K562 treated with DMSO at 1 percent for 48 hours (cell line): ENCODE measurements around the gene SLC29A1. TPM values are rescaled to one million over a fixed set of nuclear protein-coding genes. Genes with fewer than 3 reads are reported as not detected.

Experiments
- total RNA-seq: library from RNA; unstranded; fragments of 300-600 nt; gene quantifications from 2 replicates; pipeline ENCODE4 v1.2.3, GENCODE V29; 2022; ENCODE audit warnings: low replicate concordance; ENCODE audit errors: extremely low read depth

The SLC29A1 gene
- 971 TPM in 1 of 2 replicates, not detected in the other for total RNA-seq

DNA sequence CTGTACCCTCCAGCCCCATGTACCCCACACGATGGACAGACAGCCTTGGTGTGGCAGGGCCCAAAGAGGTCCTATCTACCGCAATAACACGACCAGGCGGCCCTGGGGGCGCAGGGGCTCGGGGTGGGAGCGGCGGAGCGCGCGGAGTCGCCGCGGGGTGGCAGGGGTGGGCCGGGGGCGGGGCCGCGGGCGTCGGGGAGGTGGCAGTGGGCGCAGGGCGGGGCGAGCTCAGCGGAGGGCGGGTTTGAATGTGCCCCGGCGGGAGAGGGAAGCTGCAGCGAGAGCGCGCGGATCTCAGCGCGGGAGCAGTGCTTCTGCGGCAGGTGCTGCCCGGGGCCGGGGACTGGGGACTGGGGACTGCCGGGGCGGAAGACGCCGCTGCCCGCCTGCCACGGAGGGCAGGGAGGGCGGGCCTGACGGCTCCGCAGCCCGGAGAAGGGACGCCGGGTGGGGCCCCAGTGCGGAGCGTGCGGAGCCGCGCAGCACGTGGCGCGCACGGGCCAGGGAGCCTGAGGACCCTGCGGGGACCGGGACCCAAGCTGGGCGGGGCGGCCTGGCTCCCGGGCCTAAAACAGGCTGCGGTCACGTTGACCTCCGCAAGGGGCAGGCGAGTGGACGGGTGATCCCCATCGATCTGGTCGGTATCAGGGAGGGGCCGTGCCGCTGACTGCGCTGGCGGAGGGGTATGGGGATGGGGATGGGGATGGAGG is at the start of gene SLC29A1:
SLC29A1 (plus strand) TSS at position 277 of the 710 bp plus-strand sequence. CDS start 3,719 bp downstream, outside the sequence.

DNA sequence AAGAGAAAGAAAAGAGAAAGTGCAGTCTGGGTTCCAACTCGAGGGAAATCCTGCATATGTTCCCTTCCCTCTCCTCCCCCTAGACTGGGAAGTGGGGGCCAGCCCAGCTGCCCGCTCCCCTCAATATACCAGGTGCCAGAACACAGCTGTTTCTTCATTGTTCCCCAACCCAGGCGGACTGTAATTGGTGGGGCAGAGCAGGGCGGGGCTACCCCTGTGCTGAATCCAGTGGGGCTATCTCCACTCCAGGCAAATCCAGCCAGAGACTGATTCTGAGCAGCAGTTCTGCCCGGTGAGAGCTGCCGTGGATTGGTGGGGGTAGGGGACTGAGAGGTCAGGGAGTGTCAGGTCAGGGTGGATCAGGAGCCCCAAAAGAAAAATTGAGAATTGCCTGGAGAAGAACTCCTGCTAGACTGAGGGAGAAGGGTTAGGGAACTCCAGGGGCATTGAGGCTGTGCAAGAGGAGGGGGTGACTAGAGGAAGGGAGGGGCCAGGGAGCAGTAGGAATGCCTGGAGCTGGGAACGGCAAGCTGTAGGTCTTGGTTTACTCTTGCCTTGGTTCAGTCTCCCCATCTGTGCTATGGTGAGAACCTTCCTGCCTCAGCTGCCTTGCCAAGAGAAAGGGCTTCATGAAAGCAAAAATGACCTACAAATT is 6.6 kb upstream of the SLC29A1 start, which contains the start of gene MYMX:
MYMX (plus strand) TSS at position 250 of the 655 bp plus-strand sequence. CDS start 546 bp downstream, outside the sequence.

DNA sequence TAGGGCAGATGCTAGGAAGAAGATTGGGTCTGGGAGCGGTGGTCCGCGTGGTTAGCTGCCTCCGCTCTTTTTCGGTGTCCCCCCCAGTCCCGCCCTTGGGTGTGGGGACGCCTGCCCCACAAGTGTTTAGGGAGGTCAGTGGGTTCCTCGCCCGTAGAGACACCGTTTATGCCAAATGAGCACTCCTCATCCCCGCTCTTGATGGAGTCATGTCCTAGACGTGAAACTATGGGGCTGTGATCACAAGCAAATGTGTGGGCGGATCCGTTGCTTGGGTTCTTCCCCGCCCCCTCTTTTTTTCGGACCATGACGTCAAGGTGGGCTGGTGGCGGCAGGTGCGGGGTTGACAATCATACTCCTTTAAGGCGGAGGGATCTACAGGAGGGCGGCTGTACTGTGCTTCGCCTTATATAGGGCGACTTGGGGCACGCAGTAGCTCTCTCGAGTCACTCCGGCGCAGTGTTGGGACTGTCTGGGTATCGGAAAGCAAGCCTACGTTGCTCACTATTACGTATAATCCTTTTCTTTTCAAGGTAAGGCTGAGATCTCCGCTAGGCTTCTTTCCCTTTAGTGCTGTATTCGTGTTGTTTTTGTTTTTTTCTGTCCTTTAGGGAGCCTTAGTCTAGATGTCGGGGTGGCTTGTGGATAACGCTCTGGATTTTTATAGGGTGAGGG is 23.4 kb downstream of the SLC29A1 start, which contains the start of gene HSP90AB1:
HSP90AB1 (plus strand) TSS at position 439 of the 675 bp plus-strand sequence. CDS start 1,529 bp downstream, outside the sequence.

DNA sequence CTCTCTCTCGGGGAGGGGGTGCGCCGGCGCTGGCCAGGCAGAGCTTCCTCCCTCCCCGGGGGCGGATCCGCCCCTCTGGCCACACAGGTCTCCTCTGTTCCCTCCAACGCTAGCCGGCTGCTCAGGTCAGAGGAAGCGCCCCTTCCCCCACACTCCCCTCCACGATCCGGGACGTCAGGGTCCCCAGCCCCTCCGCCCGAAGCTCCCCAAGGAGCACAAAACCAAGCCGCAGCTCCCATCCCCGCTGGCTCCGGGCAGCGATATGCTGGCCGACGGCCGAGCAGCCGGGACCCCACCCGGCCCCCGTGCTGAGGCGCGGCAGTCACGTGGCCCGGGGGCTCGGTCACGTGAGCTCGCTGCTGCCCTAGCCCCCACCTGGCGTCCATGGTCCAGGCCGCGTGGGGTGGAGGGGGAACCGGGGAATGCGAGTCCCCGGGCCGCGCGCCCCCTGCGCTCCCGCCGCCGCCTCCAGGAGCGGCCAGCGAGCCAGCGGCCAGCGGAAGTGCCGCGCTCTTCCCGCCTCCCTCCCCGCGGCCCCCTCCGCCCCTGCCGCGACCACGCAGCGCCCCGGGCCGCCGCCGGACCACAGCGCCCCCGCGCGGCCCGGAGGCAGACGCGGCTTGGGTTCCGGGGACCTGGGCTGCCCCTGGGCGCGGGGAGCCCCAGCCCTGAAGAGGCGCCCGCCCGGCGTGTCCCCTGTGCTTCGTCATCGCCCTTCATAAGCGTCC is 33.8 kb downstream of the SLC29A1 start, which contains the start of gene SLC35B2:
SLC35B2 (minus strand) TSS at position 504 of the 728 bp plus-strand sequence; CDS start at position 386, 118 bp downstream.

DNA sequence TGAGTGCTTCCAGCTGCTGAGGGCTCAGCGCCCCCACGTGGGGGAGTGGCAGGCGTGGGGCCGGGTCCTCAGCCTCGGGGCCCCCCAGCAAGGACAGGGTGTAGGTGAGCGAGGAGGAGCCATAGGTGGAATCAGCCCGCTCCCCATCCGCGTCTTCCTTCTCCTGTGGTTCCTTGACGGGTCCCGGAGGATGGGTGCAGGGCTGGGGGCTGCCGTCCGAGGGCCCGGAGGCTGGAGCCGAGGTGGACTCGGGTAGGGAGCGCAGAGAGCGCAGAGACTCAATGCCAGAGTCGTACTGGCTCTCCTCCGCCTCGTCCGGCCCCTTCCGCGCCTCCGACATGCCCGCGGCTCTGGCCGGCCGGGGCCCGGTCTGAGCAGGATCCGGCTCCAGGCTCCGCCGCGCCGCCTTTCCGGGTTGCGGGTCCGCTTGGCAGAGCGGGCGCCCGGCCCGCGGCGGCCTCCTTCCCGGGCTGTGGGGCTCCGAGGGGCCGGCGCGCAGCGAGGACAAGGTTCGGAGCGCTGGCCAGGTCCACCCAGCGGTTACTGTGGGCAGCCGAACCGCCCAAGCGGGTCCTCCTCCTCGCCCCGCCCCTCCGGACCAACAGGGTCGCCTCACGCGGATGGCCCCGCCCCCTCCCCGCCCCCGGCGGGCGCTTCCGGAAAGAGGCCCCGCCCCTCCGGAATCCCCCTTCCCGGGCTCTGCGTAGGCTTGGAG is 41.8 kb downstream of the SLC29A1 start, which contains the start of gene NFKBIE:
NFKBIE (minus strand) TSS at position 545 of the 715 bp plus-strand sequence; CDS start at position 340, 205 bp downstream.

DNA sequence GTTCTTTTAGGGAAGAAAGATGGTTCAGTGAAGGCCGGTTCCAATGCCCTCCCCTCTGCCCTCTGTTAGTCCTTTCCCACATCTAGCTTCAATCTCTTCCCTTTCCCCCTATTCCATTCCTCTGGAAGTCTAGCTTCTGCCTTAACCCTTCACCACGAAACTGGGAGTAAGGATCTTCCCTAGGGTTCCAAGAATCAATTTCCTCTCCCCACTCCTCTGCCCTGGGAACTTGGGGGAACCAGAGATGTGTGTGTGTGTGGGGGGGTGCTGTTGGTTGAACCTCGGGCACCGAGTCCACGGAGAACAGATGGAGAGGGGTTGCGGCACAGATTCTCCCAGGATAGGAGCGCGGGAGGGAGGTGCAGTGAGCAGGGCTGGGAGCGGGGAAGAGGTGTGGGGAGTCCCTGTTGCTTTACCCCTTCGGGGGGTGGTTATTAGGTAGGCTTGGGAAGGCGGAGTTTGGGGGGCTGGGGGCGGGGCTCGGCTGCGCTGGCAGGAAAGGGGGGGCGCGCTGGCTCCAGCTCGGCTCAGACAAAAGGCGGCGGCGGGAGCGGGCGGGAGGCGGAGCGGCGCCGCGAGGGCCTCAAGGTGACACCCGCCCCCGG is 46.6 kb downstream of the SLC29A1 start, which contains the start of gene TMEM151B:
TMEM151B (plus strand) TSS at position 530 of the 605 bp plus-strand sequence. CDS start 293 bp downstream, outside the sequence.

Other genes starting within 250 kb of the SLC29A1 start
- gene MRPL14, start 96.1 kb upstream of the SLC29A1 start, total RNA-seq, result not detected in 2 replicates
- not detected in 2 replicates for gene TMEM63B, start 96.0 kb upstream of the SLC29A1 start, total RNA-seq
- not detected in 2 replicates for gene CAPN11, start 64.8 kb upstream of the SLC29A1 start, total RNA-seq
- gene MYMX, start 6.7 kb upstream of the SLC29A1 start, total RNA-seq, result not detected in 2 replicates
- gene HSP90AB1, start 23.5 kb downstream of the SLC29A1 start, total RNA-seq, result 694 and 765 TPM in 2 replicates
- not detected in 2 replicates for gene SLC35B2, start 33.9 kb downstream of the SLC29A1 start, total RNA-seq
- not detected in 2 replicates for gene NFKBIE, start 42.0 kb downstream of the SLC29A1 start, total RNA-seq
- not detected in 2 replicates for gene TMEM151B, start 46.9 kb downstream of the SLC29A1 start, total RNA-seq
- not detected in 2 replicates for gene AARS2, start 89.8 kb downstream of the SLC29A1 start, total RNA-seq
- gene SPATS1, start 119.1 kb downstream of the SLC29A1 start, total RNA-seq, result not detected in 2 replicates
- not detected in 2 replicates for gene CDC5L, start 164.1 kb downstream of the SLC29A1 start, total RNA-seq